ENCODE measurements around the gene CFAP99.

DNA sequence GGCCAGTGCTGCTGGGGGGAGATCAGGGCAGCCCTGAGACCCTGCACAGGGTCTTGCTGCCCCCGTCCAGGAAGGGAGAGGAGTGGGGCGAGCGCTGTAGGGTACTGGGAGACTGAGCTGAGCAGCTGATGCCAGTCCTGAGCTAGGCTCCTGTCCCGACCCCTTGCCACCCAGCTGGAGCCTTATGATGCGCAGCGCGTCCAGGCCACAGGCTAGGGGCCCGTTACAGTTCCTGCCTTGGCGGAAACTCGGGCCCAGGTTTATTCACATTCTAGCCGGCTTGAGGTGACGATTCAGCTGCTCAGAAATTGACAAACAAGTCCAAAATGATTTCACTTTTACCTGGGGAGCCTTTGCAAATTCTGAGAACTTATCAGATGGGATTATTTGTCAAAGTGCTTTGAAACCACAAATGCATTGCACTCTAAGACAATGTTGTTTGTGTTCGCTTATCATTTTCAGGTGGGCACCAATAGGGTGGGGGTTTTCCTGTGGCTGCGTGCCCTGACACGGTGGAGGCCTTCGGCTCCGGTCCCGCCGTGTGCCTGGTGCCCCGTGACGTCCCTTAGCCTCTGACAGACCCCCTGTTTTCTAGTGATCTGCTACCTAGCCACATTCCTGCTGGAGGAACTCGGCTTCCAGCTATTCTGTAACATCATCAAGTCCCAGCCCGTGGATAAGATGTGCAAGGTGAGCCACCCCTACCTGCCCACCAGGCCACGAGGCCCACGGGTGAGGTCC is 18.9 kb downstream of the CFAP99 start:
- TF ChIP-seq, protein P1, sequence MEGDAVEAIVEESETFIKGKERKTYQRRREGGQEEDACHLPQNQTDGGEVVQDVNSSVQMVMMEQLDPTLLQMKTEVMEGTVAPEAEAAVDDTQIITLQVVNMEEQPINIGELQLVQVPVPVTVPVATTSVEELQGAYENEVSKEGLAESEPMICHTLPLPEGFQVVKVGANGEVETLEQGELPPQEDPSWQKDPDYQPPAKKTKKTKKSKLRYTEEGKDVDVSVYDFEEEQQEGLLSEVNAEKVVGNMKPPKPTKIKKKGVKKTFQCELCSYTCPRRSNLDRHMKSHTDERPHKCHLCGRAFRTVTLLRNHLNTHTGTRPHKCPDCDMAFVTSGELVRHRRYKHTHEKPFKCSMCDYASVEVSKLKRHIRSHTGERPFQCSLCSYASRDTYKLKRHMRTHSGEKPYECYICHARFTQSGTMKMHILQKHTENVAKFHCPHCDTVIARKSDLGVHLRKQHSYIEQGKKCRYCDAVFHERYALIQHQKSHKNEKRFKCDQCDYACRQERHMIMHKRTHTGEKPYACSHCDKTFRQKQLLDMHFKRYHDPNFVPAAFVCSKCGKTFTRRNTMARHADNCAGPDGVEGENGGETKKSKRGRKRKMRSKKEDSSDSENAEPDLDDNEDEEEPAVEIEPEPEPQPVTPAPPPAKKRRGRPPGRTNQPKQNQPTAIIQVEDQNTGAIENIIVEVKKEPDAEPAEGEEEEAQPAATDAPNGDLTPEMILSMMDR (IDR thresholded peaks at IDR 0.05): no peak
- no peak for TF ChIP-seq POLR2A (IDR thresholded peaks at IDR 0.05)
